Endometrium (tissue), 2 donors: ENCODE measurements around the gene HEPN1.

ENCODE experiments used
- FAIRE-seq: peaks from 2 replicates; lab custom pipeline; 2012; peaks lifted over from hg19 to GRCh38; lab: Jason Lieb, UNC
- donor health status: control.
- donor health status: control.

The HEPN1 gene

DNA sequence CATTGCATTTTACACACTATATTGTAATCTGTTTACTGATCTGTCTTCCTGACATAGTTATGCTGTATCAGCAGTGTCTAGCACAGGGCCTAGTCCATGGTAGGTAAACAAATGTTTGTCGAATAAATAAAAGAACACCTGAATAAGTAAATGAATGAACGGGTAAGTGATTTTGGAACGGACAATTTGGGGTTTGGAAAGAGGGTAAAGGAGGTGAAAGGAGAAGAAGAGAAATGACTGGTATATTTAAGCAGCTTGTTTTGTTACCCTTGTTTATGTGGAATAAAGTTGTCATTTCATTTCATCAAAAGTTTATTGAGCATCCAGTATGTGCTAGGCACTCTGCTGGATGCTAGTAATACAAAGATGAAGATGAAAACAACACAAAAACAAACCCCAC, at the start of gene HEPN1:
Gene HEPN1 (plus strand): TSS at position 301 of the 400 bp plus-strand sequence.
- no peak for FAIRE-seq

DNA sequence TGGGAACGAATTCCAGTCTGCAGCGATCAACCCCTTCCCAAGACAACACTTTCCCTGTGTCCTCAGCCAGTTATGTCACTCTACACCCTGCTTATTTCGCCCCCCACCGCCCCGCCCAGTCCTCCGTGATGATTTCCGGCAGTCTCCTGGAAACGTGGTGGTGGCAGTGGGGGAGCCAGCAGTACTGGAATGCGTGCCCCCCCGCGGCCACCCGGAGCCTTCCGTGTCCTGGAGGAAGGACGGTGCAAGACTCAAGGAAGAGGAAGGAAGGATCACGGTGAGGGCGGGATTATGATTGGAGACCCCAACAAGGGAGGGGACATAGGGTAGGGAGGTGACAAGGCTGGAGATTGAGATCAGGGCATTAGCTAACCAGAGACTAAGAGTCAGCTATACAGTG, 49.7 kb upstream of the HEPN1 start:
- no peak for FAIRE-seq

DNA sequence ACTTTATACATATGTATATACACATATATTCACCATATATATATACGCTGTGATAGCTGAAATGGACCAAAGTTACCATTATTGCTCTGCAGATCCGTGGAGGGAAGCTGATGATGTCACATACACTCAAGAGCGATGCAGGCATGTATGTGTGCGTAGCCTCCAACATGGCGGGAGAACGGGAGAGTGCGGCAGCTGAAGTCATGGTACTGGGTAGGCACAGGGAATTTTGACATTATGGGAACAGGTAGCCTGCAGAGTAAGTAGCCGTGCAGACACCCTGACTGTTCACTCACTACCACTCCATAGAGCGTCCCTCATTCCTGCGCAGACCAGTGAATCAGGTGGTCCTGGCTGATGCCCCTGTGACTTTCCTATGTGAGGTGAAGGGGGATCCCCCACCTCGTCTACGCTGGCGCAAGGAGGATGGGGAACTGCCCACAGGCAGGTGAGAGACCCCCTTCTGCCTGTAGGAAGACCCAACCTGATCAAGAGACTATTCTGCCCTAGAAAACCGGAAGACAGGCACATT, 49.1 kb upstream of the HEPN1 start:
- FAIRE-seq, result no peak

DNA sequence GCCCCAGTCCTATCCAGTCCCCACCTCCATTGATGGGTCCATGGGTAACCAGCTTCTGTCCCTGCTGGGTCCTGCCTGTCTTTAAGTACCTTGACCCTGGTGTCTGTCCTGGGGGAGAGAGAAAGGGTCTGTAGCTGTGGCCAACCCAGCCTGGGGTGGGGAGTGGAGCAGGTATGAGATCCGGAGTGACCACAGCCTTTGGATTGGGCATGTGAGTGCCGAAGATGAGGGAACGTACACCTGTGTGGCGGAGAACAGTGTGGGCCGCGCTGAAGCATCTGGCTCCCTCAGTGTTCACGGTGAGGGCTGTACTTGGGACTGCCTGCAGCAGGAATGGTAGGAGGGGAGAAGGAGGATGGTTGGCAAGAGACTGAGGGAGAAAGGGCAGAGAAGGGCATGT, 48.6 kb upstream of the HEPN1 start:
- no peak for FAIRE-seq

DNA sequence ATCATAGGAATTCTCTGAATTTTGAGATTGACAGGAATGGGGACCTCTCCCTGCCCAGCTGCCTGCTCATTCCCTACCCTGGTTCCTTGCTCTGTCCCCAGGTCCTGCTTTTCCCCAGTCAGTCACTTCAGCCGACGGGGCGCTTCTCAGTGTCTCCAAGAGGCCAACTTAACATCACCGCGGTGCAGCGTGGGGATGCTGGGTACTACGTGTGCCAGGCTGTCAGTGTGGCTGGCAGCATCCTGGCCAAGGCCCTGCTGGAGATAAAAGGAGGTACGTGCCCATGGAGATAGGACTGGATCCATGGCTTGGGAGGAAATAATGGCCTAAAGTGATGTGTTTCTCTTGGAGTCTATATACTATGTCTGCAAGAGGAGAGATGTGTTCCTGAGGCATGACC, 46.8 kb upstream of the HEPN1 start:
- no peak for FAIRE-seq

DNA sequence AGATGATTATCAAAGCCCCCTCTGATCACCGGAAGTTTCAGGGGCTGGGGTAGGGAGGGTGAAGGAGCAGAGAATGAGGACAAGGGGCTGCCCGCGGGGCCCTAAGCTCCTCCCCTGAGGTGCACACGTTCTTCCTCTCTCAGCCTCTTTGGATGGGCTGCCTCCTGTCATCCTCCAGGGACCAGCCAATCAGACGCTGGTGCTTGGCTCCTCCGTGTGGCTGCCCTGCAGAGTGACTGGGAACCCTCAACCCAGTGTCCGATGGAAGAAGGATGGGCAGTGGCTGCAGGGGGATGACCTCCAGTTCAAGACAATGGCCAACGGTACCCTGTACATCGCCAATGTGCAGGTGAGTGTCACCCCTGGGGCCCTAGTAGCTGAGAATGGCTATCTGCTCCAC, 46.3 kb upstream of the HEPN1 start:
- no peak for FAIRE-seq

DNA sequence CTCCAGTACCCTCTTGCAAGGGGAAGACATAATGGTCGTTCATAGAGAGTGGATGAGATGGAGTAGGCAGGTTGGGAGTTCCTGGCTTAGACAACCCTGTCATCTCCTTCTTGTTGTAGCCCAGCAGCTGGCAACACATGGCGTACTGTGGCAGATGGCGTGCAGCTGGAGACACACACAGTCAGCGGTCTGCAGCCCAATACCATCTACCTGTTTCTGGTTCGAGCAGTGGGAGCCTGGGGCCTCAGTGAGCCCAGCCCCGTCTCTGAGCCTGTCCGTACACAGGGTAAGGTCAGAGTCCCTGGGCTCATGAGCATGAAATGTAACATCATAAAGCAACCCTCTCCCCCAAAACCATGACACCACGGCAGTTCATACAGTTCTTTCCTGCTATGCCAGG, 45.1 kb upstream of the HEPN1 start:
- no peak for FAIRE-seq

DNA sequence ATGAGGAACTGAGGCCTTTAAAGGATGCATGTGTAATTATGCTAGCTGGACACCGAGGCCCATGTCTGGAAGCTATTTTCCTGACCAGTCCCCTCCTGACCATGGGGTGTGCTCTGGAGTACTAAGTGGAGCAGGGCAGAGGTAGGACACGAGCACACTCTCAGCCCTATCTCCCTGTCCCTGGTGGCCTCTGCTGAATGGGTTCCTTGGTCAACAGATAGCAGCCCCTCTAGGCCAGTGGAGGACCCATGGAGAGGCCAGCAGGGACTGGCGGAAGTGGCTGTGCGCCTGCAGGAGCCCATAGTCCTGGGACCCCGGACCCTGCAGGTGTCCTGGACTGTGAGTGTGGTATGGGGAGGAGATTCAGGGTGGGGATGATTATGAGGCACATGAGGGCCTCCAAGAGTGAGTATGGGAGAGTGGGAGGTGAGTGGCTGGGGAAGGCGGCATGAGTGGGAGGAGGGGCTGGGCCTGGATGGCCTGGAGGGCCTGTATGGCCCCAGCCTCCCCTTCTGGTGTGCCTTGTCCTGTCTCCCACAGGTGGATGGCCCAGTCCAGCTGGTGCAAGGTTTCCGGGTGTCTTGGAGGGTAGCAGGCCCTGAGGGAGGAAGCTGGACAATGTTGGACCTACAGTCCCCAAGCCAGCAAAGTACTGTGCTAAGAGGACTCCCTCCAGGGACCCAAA, 44.3 kb upstream of the HEPN1 start:
- FAIRE-seq, result no peak

DNA sequence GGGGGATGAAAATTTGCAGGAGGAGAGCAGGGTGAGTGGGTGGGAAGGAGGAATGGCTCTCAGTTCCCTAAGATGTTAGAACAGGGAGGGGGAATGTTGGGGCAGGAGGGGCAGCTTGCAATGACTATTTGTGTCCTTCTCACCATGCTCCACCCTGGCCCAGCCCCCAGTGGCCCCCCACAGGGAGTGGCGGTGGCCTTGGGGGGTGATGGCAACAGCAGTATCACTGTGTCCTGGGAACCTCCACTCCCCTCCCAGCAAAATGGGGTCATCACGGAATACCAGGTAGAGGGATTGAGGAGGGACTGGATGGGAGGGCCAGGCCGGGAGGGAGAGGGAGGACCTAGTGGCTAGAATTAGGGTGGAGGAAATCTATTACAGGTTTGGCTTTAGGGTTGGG, 43.6 kb upstream of the HEPN1 start:
- FAIRE-seq, result no peak

DNA sequence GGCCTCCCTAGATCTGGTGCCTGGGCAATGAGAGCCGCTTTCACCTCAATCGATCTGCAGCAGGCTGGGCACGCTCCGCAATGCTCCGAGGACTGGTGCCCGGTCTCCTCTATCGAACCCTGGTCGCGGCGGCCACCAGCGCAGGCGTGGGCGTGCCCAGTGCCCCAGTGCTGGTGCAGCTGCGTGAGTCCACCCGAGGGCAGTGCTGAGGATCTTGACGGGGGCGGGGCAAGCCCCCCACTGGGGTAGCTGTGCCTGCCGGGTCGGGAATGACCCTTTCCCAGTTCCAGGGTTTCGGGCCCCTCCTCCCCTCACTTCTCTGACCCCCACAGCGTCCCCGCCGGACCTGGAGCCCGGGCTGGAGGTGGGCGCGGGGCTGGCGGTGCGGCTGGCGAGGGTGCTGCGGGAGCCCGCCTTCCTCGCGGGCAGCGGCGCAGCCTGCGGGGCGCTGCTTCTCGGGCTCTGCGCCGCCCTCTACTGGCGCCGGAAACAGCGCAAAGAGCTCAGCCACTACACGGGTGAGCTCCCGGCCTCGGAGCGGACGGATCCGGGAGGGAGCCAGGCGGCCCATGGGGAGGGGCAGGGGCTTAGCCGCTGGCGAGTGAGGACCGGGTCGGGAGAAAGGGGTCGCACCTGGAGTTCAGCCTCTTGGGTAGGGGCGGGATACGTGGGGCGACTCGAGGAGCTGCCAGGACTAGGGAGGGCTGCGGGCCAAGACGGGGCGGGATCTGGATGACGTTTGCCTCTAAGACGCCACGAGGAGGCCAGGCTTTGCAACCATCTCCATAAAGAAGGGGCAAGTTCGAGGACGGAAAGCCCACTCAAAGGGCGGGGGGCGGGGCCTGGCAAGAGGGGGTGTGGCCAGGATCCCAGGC, 42.9 kb upstream of the HEPN1 start:
- FAIRE-seq, result no peak

DNA sequence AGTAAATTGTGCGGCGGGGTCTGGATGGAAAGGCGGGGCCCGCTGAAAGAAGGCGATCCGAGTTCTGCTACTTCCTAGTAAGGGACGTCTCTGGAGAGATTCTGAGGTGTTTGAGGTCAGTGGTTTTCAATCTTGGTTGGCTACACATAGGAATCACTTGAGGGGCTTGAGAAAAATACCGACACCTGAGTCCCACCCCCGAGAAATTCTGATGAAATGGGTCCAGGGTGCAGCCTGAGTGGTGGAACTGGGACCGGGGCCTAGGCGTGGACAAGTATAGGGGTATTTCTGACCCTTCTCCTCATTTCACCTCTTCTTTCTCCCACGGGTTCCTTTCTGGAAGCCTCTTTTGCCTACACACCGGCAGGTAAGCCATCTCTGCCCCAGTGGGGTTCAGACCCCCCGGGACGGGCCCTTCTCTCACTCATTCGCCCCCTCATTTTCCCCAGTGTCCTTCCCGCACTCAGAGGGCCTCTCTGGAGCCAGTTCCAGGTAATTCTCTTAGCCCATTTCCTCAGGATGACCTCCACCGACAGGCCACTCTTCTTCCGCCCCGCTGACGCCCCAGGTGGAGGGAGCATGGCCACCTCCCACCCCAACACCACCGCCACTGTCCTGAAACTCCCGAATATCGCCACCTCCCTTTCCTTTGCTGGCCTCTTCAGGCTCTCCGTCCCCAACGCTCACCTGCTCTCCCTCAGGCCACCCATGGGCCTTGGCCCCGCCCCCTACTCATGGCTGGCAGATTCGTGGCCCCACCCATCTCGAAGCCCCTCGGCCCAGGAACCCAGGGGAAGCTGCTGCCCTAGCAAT, 42.0 kb upstream of the HEPN1 start:
- no peak for FAIRE-seq

DNA sequence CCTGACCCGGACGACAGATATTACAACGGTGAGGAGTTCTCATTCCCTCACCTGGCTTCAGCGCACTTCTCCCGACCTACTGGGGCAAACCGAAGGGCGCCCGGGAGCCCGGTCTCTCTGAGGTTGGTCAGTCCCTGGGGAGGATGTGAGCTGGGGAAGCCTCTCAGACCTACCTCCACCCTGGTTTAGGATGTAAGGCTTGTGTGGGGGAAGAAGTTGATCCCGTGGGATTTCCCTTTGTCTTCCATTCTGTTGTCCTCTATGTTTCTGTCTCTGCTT, 41.5 kb upstream of the HEPN1 start:
- no peak for FAIRE-seq

DNA sequence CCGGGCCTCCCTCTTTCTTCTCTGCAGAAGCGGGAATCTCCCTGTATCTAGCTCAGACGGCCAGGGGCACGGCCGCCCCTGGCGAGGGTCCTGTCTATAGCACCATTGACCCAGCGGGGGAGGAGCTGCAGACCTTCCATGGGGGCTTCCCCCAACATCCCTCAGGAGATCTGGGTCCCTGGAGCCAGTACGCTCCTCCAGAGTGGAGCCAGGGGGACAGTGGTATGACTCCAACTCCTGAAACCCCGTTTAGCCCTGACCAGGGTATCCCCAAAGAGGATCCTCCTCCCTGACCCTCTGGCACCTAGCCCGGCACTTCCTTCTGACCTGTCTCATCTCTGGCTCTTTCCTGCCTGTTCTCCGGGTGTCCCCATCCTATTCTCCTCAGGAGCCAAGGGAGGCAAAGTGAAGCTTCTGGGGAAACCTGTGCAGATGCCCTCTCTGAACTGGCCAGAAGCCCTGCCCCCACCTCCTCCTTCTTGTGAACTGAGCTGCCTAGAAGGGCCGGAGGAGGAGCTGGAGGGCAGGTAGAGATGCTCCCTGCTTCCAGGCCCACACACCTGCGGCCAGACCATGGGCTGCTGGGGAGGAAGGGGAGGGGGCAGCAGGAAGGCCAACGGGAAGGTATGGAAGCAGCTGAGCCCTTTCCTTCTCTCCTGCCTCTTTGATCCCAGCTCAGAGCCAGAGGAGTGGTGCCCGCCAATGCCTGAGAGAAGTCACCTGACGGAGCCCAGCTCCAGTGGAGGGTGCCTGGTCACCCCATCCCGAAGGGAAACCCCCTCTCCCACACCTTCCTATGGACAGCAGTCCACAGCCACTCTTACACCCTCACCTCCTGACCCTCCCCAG, 40.9 kb upstream of the HEPN1 start:
- FAIRE-seq, result no peak

DNA sequence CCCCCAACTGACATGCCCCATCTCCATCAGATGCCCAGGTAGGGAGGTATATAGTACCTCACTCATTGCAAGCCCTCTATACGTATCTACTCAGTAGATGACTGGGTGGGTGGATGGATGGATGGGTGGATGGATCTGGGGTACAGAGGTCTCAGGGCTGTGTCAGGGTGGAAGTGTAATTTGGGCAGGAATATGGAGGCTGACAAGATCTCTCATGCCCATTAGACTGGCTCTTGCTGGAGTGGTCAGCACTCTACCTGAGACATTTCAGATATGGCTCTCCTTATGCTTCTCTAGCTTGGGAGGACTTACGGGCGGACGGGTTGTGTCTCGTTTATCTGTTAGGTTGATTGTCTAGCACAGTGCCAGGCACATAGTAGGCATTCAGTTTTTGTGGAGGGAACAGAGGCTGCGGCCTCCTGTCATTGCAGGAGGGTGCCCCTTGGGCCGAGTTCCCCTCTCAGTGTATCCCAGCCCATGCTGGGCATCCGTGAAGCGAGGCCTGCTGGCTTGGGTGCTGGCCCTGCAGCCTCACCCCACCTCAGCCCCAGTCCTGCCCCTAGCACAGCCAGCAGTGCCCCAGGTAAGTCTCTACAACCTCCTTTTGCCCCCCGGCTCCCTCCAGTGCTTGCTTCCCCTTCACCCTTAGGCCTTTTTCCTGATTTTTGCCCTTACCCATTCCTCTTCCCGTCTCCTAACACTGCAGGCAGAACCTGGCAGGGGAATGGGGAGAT, 40.1 kb upstream of the HEPN1 start:
- FAIRE-seq, result no peak

DNA sequence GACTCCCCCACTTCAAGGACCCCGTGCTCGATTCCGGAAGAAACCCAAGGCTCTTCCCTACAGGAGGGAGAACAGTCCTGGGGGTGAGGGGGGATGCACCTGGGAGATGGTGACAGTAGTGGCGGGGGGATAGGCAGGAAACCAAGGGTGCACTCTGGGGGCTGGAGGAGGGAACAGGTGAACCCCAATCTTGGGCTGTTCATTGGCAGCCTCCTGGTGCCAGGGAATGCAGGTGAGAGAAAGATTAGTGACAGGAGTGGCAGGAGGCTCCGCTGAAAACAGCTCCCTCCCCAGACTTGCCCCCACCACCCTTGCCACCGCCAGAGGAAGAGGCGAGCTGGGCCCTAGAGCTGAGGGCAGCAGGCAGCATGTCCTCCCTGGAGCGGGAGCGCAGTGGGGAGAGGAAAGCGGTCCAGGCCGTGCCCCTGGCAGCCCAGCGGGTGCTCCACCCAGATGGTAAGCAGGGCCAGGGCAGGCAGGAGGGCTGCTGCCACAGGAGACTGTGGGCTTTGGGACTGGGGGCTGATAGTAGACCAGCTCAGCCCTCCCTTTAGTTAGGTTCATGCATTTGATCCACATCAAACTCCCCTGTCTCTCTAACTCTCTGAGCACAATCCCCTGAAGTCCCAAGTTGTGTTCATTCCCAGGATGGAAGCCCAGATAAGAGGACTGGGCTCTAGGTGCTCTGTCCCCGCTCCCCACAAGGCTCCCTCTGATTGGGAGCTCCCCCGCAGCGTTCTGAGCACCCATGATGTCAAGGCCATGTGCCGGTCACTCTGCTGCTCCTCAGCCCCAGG, 39.4 kb upstream of the HEPN1 start:
- FAIRE-seq, result no peak

DNA sequence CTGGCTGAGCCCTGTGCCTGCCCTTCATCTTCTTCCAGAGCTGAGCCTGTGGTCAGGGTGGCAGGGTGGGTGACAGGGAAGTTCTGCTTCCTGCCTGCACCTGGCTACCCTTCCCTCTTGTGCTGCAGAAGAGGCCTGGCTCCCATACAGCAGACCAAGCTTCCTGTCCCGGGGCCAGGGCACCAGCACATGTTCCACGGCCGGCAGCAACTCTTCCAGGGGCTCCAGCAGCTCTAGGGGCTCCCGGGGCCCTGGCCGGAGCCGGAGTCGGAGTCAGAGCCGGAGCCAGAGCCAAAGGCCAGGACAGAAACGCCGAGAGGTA, 38.8 kb upstream of the HEPN1 start:
- FAIRE-seq, result no peak

DNA sequence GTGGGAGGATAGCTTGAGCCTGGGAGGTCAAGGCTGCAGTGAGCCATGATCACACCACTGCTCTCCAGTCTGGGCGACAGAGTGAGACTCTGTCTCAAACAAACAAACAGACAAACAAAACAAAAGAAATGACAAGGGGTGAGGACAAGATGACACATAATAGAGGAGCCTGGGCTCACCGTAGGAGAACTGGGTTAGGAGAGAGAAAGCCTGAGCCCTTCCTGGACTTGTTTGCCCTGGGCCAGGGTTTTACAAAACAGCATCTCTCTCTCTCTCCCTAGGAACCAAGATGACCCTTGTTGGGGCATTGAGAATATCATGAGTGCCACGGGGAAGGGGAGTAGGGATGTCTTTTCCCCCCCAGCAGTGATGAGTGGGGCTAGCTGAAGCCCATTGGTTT, 38.1 kb upstream of the HEPN1 start:
- FAIRE-seq, result no peak

DNA sequence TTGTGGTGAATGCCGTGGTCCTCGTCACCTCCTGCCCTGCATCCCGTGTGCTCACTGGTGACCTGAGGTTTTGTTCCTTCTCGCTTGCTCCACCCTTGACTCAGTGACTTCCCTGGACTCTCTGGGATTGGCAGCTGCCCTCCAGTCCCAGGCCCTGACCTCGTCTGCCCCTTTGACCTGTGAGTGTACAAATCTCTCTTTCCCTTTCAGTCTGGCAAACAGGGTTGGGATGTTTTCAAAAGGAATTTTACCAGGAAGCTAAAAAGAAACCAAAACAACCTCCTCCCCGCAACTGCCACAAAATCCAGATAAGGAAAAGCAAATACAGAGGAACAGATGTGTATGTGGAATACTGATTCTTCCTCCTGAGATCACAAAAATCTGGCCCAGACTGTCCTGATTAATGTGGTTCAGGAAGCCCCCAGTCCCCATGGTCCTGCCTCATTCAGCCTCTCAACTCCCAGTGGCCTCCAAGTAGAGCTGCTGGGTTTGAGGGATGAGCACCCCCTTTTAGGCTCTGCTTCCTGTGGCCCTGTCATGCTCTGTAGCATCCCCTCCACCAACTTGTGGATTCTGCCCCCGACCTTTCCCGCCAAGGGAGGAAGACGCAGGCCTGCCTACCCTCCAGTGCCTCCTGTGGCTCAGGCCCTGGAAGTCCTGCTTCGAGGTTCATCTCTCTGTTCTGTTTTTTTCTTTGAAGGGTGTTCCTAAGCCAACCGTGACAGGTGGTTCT, 36.5 kb upstream of the HEPN1 start:
- FAIRE-seq, result no peak

DNA sequence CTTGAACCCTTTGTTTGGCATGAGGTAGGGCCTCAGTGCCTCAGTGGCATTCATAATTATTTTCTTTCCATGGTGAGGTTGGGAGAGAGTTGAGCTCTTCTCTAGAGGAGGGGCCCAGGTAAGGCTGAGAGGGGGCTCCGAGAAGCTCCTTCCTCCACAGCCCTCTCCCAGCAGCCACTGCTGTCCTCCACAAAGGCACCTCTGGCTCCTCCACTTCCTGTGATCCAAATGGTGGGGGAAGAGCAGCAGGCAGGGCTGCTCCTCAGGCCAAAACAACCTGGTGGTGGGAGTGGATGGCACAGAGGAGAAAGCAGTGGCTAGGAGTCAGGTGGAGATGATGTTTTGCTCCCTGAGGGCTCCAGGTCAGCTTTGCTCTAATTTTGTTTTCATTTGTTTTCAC, 34.7 kb upstream of the HEPN1 start:
- no peak for FAIRE-seq
